NB4 (cell line): Measurements from ENCODE around the gene PRR33.

Source experiments
- CTCF ChIP-seq: IDR thresholded peaks from one replicate; pipeline ENCODE4 v1.5.1; 2012; ENCODE audit warnings: low read depth, low read length
- MYC ChIP-seq: IDR thresholded peaks from 2 replicates; pipeline ENCODE4 v1.6.1; 2011; ENCODE audit warnings: low read depth, low read length
- POLR2A ChIP-seq: IDR thresholded peaks from 2 replicates; pipeline ENCODE4 v1.6.1; 2011; ENCODE audit warnings: mild to moderate bottlenecking; ENCODE audit not compliant: insufficient read length; ENCODE audit errors: extremely low read depth

- no peak for TF ChIP-seq CTCF
- no peak for TF ChIP-seq POLR2A
- TF ChIP-seq MYC, result no peak
These were observed 552 bp downstream of the PRR33 start for GRCh38 chr11:1890856-1891830.
